Testis (tissue), 2 donors: Measurements from ENCODE around the gene NHLH2.

Source experiments
- CTCF ChIP-seq, 3 experiments: fragments of 450-650 bp in 2 of 3; fragments of 200-600 bp in 1 of 3; sonication (generic) in 1 of 3; IDR thresholded peaks; one replicate each; pipeline ENCODE4 v1.5.1; 2016 to 2019; ENCODE audit warnings: antibody characterized with exemption in 3 of 3, mild to moderate bottlenecking in 2 of 3, moderate library complexity in 1 of 3
- POLR2A ChIP-seq: fragments of 450-650 bp; IDR thresholded peaks from one replicate; pipeline ENCODE4 v1.6.1; 2017; ENCODE audit warnings: antibody characterized with exemption, mild to moderate bottlenecking, moderate library complexity

GRCh38 chr1:115880981-115881672, 40.2 kb upstream of the NHLH2 start:
- TF ChIP-seq CTCF (IDR thresholded peaks at IDR 0.05): no peak
- no peak for TF ChIP-seq POLR2A
